ENCODE measurements around the gene C9orf57. TPM values are rescaled to one million over a fixed set of nuclear protein-coding genes. Genes with fewer than 3 reads are reported as not detected.

C9orf57 gene
- total RNA-seq, 1 experiment from 2014 or later: not detected

- Histone ChIP-seq H3K56ac (ENCODE audit: insufficient read length, low read depth, low read length) (no peak overlapping the region), H3K4me1 (ENCODE audit: insufficient read depth, low read length) (no peaks in the 10 kb centered on the region), H2BK120ac (ENCODE audit: low read depth, low read length, poor library complexity, severe bottlenecking) (no peak overlapping the region), H2BK20ac (ENCODE audit: low read depth, low read length, poor library complexity, severe bottlenecking) (no peak overlapping the region), H3K9ac (ENCODE audit: extremely low read depth, insufficient read length, low read length) (no peak overlapping the region), H3K23ac (ENCODE audit: insufficient read length, low read depth, low read length) (no peak overlapping the region), H2BK12ac (ENCODE audit: insufficient read length, low read depth, low read length) (no peak overlapping the region), H2AFZ (ENCODE audit: low read length) (no peak overlapping the region), H3T11ph (ENCODE audit: low read length) (no peak overlapping the region), H3K27me3 (ENCODE audit: insufficient read depth, low read length) (no peaks in the 10 kb centered on the region), H3K79me2 (ENCODE audit: insufficient read depth, low read length) (no peaks in the 10 kb centered on the region), H2AK5ac (ENCODE audit: insufficient read length, low read length) (no peak overlapping the region), H3K14ac (ENCODE audit: insufficient read depth, low read length) (no peak overlapping the region), H2BK5ac (ENCODE audit: insufficient read length, low read length) (no peak overlapping the region), H3K18ac (ENCODE audit: insufficient read length, low read depth, low read length) (no peak overlapping the region), H2BK15ac (ENCODE audit: low read depth, low read length) (no peak overlapping the region), H4K91ac (ENCODE audit: insufficient read length, low read depth, low read length) (no peak overlapping the region), H3K79me1 (ENCODE audit: insufficient read depth, low read depth, low read length, poor library complexity, severe bottlenecking) (no peaks in the 10 kb centered on the region), H3K23me2 (ENCODE audit: insufficient read length, low read depth, low read length, poor library complexity, severe bottlenecking) (no peaks in the 10 kb centered on the region), H4K5ac (ENCODE audit: insufficient read length, low read depth, low read length) (no peak overlapping the region), H3K9me3 (ENCODE audit: control insufficient read depth, low read depth, low read length) (no peaks in the 10 kb centered on the region), H4K8ac (replicated peaks; ENCODE audit: insufficient read length, low read depth, low read length) (no peak overlapping the region), H3K4ac (ENCODE audit: low read depth, low read length) (no peak overlapping the region), H3K4me2 (ENCODE audit: insufficient read depth, insufficient read length, low read length) (no peak overlapping the region), H3K27ac (ENCODE audit: insufficient read length, low read depth, low read length) (no peak overlapping the region), H4K20me1 (ENCODE audit: control insufficient read depth, insufficient read depth, insufficient read length) (no peaks in the 10 kb centered on the region)
- no peaks in the 10 kb centered on the region for H3K27me3 Mint-ChIP-seq (ENCODE audit: low read depth)
- H3K36me3 Mint-ChIP-seq (ENCODE audit: insufficient read depth in 1 of 3, low read depth in 3 of 3): no peaks in the 10 kb centered on the region
- peaks cover 0 to 4% of the 10 kb centered on the region in 2 experiments; a peak in 1 of 4 replicates for H3K4me1 Mint-ChIP-seq
- TF ChIP-seq CTCF (conservative IDR thresholded peaks at IDR 0.05): no peak
- no peak overlapping the region for H3K4me3 Mint-ChIP-seq
- no CpG with 5 or more reads among the region's 3 CpGs for WGBS (ENCODE audit: extremely low coverage, insufficient read length, low lambda C conversion rate)
- no peaks in the 10 kb centered on the region for H3K9me3 Mint-ChIP-seq
- DNase-seq: no peak
- no peak overlapping the region for H3K27ac Mint-ChIP-seq
Measured at GRCh38 chr9:72052122-72052521, 8.3 kb downstream of the C9orf57 start.
